Suprapubic skin (tissue), 3 donors: ENCODE measurements around the gene DMRT1.
A peak's percentile ranks its signal among the peaks of the same experiment; 100 is the strongest.

Experiments used
- POLR2AphosphoS5 ChIP-seq, 3 donors: sonication (generic); formaldehyde crosslinking; IDR thresholded peaks; one replicate each; pipeline ENCODE4 v1.6.1; 2017; ENCODE audit warnings: antibody characterized with exemption in 3 of 3
- TF ChIP-seq, protein P1 (sequence below), 2 donors: fragments of 200-600 bp in 1 of 2; fragments of 450-650 bp in 1 of 2; sonication (generic) in 1 of 2; IDR thresholded peaks; one replicate each; pipeline ENCODE4 v1.5.1; 2016 to 2019; ENCODE audit warnings: antibody characterized with exemption in 2 of 2, mild to moderate bottlenecking in 1 of 2, moderate library complexity in 1 of 2

GRCh38 chr9:893843-894420, 52.4 kb downstream of the DMRT1 start:
- TF ChIP-seq, protein P1, sequence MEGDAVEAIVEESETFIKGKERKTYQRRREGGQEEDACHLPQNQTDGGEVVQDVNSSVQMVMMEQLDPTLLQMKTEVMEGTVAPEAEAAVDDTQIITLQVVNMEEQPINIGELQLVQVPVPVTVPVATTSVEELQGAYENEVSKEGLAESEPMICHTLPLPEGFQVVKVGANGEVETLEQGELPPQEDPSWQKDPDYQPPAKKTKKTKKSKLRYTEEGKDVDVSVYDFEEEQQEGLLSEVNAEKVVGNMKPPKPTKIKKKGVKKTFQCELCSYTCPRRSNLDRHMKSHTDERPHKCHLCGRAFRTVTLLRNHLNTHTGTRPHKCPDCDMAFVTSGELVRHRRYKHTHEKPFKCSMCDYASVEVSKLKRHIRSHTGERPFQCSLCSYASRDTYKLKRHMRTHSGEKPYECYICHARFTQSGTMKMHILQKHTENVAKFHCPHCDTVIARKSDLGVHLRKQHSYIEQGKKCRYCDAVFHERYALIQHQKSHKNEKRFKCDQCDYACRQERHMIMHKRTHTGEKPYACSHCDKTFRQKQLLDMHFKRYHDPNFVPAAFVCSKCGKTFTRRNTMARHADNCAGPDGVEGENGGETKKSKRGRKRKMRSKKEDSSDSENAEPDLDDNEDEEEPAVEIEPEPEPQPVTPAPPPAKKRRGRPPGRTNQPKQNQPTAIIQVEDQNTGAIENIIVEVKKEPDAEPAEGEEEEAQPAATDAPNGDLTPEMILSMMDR (IDR thresholded peaks at IDR 0.05): peak; percentile 57 to 75
- no peak for TF ChIP-seq POLR2AphosphoS5 (IDR thresholded peaks at IDR 0.05)
